HepG2 (cell line): Measurements from ENCODE around the gene ZNF814. TPM values are rescaled to one million over a fixed set of nuclear protein-coding genes. Genes with fewer than 3 reads are reported as not detected.
A peak's percentile ranks its signal among the peaks of the same experiment; 100 is the strongest.

Experiments
- CEBPG ChIP-seq: IDR thresholded peaks from 2 replicates; pipeline ENCODE4 v1.6.1; 2016
- DMAP1 ChIP-seq: IDR thresholded peaks from 2 replicates; pipeline ENCODE4 v1.6.1; 2016
- ELF3 ChIP-seq: IDR thresholded peaks from 2 replicates; pipeline ENCODE4 v1.6.1; 2016; ENCODE audit warnings: missing genetic modification reagents, missing compliant biosample characterization
- ESRRA ChIP-seq: sonication (generic); formaldehyde crosslinking; IDR thresholded peaks from 2 replicates; pipeline ENCODE4 v1.5.1; 2020; ENCODE audit warnings: mild to moderate bottlenecking, low read depth, missing genetic modification reagents
- HNF4A ChIP-seq: sonication (generic); formaldehyde crosslinking; IDR thresholded peaks from 2 replicates; pipeline ENCODE4 v1.4.0; 2020; ENCODE audit warnings: missing genetic modification reagents
- SOX5 ChIP-seq: IDR thresholded peaks from 2 replicates; pipeline ENCODE4 v1.6.1; 2016; ENCODE audit warnings: borderline replicate concordance
- SSRP1 ChIP-seq: IDR thresholded peaks from 2 replicates; pipeline ENCODE4 v1.6.1; 2016; ENCODE audit warnings: control low read depth
- ZBTB38 ChIP-seq: sonication (generic); formaldehyde crosslinking; IDR thresholded peaks from 2 replicates; pipeline ENCODE4 v1.5.1; 2020; ENCODE audit warnings: mild to moderate bottlenecking, missing genetic modification reagents
- ZFP36L1 ChIP-seq: sonication (generic); formaldehyde crosslinking; IDR thresholded peaks from 2 replicates; pipeline ENCODE4 v1.8.0; 2022; ENCODE audit warnings: mild to moderate bottlenecking, missing genetic modification reagents, moderate library complexity
- ZNF224 ChIP-seq: sonication (generic); formaldehyde crosslinking; IDR thresholded peaks from 2 replicates; pipeline ENCODE4 v1.5.0; 2020; ENCODE audit warnings: mild to moderate bottlenecking, missing genetic modification reagents
- ZNF607 ChIP-seq: sonication (generic); formaldehyde crosslinking; IDR thresholded peaks from 2 replicates; pipeline ENCODE4 v1.5.1; 2020; ENCODE audit warnings: missing genetic modification reagents, mild to moderate bottlenecking, borderline replicate concordance
- ZSCAN21 ChIP-seq: sonication (generic); formaldehyde crosslinking; IDR thresholded peaks from 2 replicates; pipeline ENCODE4 v1.8.0; 2022; ENCODE audit warnings: mild to moderate bottlenecking, missing genetic modification reagents, moderate library complexity, borderline replicate concordance
- polyA plus RNA-seq, 8 experiments: library from polyadenylated mRNA; depleted of rRNA in 3 of 8; stranded (reverse) in 7 of 8; unstranded in 1 of 8; fragments of >200 nt; fragmentation: Illumina TruSeq in 4 of 8; extraction: Trizol in 4 of 8; gene quantifications; 2 replicates each; pipeline versions ENCODE4 v1.2.1 to v1.2.3, GENCODE V29; 2011 to 2016; ENCODE audit warnings: low read depth in 4 of 8, missing spikeins in 1 of 8, mixed read lengths in 1 of 8; ENCODE audit not compliant: insufficient read depth in 1 of 8
- total RNA-seq, 5 experiments: library from RNA; depleted of rRNA; stranded (reverse); fragments of >200 nt; fragmentation: Illumina TruSeq; extraction: Trizol; gene quantifications; 2 replicates each; pipeline ENCODE4 v1.2.3, GENCODE V29; 2016; ENCODE audit warnings: low read depth in 1 of 5
- TF ChIP-seq, protein P1 (sequence below): IDR thresholded peaks from 2 replicates; pipeline ENCODE4 v1.6.1; 2016
- TF ChIP-seq, protein P2 (sequence below): fragments of 450-650 bp; IDR thresholded peaks from 2 replicates; pipeline ENCODE4 v1.6.1; 2016
- TF ChIP-seq, protein P3 (sequence below): IDR thresholded peaks from 2 replicates; pipeline ENCODE4 v1.6.1; 2016; ENCODE audit warnings: mild to moderate bottlenecking
- TF ChIP-seq, protein P4 (sequence below): sonication (generic); formaldehyde crosslinking; IDR thresholded peaks from 2 replicates; pipeline ENCODE4 v1.5.0; 2020; ENCODE audit warnings: mild to moderate bottlenecking, missing genetic modification reagents, borderline replicate concordance

The ZNF814 gene
- total and polyA plus RNA-seq, 2 of the 13 experiments (the other 11 are each of a cell fraction or from before 2014, with no cell fraction given), result 2.5 to 3.4 TPM

DNA sequence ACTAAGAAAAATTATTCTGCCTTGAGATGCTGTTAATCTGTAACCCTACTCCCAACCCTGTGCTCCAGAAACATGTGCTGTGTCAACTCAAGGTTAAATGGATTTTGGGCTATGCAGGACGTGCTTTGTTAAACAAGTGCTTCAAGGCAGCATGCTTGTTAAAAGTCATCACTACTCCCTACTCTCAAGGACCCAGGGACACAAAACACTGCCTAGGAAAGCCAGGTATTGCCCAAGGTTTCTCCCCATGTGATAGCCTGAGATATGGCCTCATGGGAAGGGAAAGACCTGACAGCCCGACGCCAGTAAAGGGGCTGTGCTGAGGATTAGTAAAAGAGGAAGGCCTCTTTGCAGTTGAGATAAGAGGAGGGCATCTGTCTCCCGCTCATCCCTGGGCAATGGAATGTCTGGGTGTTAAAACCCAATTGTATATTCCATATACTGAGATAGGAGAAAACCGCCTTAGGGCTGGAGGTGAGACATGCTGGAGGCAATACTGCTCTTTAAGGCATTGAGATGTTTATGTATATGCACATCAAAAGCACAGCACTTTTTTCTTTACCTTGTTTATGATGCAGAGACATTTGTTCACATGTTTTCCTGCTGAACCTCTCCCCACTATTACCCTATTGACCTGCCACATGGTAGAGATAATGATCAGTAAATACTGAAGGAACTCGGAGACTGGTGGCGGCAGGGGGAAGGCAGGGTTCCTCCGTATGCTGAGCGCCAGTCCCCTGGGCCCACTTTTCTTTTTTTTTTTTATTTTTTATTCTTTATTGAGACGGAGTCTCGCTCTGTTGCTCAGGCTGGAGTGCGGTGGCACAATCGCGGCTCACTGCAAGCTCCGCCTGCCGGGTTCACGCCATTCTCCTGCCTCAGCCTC is 78.2 kb downstream of the ZNF814 start (continued):
- TF ChIP-seq, protein P1, sequence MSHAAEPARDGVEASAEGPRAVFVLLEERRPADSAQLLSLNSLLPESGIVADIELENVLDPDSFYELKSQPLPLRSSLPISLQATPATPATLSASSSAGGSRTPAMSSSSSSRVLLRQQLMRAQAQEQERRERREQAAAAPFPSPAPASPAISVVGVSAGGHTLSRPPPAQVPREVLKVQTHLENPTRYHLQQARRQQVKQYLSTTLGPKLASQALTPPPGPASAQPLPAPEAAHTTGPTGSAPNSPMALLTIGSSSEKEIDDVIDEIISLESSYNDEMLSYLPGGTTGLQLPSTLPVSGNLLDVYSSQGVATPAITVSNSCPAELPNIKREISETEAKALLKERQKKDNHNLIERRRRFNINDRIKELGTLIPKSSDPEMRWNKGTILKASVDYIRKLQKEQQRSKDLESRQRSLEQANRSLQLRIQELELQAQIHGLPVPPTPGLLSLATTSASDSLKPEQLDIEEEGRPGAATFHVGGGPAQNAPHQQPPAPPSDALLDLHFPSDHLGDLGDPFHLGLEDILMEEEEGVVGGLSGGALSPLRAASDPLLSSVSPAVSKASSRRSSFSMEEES (CRISPR knock-in tag), result peak; percentile 68
- TF ChIP-seq ESRRA (CRISPR knock-in tag) (0 out of 2 replicates have a peak, but pooled peaks have one; percentile 9), ELF3 (peak; percentile 46; the same call in 1 of the 2 replicates), CEBPG (CRISPR knock-in tag) (peak; percentile 75), ZFP36L1 (peak; percentile 61; the same call in 1 of the 2 replicates), DMAP1 (CRISPR knock-in tag) (peak; percentile 44; the same call in 1 of the 2 replicates), SSRP1 (CRISPR knock-in tag) (peak; percentile 18; the same call in 1 of the 2 replicates), ZNF224 (CRISPR knock-in tag) (0 out of 2 replicates have a peak, but pooled peaks have one; percentile 36), ZBTB38 (CRISPR knock-in tag) (0 out of 2 replicates have a peak, but pooled peaks have one; percentile 31), ZSCAN21 (CRISPR knock-in tag) (0 out of 2 replicates have a peak, but pooled peaks have one; percentile 31), ZNF607 (CRISPR knock-in tag) (0 out of 2 replicates have a peak, but pooled peaks have one; percentile 9), SOX5 (CRISPR knock-in tag) (peak; percentile 59; the same call in 1 of the 2 replicates), HNF4A (CRISPR knock-in tag) (peak; percentile 47)
- TF ChIP-seq, protein P2, sequence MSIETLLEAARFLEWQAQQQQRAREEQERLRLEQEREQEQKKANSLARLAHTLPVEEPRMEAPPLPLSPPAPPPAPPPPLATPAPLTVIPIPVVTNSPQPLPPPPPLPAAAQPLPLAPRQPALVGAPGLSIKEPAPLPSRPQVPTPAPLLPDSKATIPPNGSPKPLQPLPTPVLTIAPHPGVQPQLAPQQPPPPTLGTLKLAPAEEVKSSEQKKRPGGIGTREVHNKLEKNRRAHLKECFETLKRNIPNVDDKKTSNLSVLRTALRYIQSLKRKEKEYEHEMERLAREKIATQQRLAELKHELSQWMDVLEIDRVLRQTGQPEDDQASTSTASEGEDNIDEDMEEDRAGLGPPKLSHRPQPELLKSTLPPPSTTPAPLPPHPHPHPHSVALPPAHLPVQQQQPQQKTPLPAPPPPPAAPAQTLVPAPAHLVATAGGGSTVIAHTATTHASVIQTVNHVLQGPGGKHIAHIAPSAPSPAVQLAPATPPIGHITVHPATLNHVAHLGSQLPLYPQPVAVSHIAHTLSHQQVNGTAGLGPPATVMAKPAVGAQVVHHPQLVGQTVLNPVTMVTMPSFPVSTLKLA, result peak; percentile 57; the same call in 1 of the 2 replicates
- TF ChIP-seq, protein P3, sequence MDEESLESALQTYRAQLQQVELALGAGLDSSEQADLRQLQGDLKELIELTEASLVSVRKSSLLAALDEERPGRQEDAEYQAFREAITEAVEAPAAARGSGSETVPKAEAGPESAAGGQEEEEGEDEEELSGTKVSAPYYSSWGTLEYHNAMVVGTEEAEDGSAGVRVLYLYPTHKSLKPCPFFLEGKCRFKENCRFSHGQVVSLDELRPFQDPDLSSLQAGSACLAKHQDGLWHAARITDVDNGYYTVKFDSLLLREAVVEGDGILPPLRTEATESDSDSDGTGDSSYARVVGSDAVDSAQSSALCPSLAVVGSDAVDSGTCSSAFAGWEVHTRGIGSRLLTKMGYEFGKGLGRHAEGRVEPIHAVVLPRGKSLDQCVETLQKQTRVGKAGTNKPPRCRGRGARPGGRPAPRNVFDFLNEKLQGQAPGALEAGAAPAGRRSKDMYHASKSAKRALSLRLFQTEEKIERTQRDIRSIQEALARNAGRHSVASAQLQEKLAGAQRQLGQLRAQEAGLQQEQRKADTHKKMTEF (CRISPR knock-in tag), result peak; percentile 42; the same call in 1 of the 2 replicates
- TF ChIP-seq, protein P4, sequence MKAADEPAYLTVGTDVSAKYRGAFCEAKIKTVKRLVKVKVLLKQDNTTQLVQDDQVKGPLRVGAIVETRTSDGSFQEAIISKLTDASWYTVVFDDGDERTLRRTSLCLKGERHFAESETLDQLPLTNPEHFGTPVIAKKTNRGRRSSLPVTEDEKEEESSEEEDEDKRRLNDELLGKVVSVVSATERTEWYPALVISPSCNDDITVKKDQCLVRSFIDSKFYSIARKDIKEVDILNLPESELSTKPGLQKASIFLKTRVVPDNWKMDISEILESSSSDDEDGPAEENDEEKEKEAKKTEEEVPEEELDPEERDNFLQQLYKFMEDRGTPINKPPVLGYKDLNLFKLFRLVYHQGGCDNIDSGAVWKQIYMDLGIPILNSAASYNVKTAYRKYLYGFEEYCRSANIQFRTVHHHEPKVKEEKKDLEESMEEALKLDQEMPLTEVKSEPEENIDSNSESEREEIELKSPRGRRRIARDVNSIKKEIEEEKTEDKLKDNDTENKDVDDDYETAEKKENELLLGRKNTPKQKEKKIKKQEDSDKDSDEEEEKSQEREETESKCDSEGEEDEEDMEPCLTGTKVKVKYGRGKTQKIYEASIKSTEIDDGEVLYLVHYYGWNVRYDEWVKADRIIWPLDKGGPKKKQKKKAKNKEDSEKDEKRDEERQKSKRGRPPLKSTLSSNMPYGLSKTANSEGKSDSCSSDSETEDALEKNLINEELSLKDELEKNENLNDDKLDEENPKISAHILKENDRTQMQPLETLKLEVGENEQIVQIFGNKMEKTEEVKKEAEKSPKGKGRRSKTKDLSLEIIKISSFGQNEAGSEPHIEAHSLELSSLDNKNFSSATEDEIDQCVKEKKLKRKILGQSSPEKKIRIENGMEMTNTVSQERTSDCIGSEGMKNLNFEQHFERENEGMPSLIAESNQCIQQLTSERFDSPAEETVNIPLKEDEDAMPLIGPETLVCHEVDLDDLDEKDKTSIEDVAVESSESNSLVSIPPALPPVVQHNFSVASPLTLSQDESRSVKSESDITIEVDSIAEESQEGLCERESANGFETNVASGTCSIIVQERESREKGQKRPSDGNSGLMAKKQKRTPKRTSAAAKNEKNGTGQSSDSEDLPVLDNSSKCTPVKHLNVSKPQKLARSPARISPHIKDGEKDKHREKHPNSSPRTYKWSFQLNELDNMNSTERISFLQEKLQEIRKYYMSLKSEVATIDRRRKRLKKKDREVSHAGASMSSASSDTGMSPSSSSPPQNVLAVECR (CRISPR knock-in tag), result peak; percentile 55; the same call in 1 of the 2 replicates
